ENCODE data around the gene LPAR2.

LPAR2 gene

DNA sequence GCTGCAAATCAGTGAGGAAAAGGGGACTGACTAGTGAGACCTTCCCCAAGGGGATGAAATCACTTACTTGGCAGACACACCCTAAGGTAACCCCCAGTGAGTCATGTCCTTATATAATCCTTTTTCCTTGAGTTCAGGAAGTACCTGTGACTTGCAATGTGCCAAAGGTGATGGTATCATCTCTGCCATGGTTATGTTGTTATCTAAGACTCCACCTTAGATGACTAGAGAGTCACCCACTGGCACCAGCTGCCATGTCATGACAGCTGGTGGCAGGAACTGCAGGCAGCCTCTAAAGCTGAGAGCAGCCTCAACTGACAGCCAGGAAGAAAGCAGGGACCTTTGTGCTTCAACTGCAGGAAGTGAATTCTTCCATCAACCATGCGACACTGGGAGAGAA is 22.0 kb downstream of the LPAR2 start:
- no peak overlapping the region for H3K27ac ChIP-seq (ENCODE audit: low read length)
- H4K20me1 ChIP-seq (ENCODE audit: insufficient read depth, low read length) = no peaks in the 10 kb centered on the region
- H3K79me2 ChIP-seq (ENCODE audit: low read length) = no peaks in the 10 kb centered on the region
- H2AFZ ChIP-seq (ENCODE audit: low read length) = no peak overlapping the region
- TF ChIP-seq EZH2phosphoT487 (IDR thresholded peaks at IDR 0.05; ENCODE audit: low read length) (no peak), EZH2 (optimal IDR thresholded peaks at IDR 0.05; ENCODE audit: low read depth, low read length) (no peak)
- TF ChIP-seq, protein P1, sequence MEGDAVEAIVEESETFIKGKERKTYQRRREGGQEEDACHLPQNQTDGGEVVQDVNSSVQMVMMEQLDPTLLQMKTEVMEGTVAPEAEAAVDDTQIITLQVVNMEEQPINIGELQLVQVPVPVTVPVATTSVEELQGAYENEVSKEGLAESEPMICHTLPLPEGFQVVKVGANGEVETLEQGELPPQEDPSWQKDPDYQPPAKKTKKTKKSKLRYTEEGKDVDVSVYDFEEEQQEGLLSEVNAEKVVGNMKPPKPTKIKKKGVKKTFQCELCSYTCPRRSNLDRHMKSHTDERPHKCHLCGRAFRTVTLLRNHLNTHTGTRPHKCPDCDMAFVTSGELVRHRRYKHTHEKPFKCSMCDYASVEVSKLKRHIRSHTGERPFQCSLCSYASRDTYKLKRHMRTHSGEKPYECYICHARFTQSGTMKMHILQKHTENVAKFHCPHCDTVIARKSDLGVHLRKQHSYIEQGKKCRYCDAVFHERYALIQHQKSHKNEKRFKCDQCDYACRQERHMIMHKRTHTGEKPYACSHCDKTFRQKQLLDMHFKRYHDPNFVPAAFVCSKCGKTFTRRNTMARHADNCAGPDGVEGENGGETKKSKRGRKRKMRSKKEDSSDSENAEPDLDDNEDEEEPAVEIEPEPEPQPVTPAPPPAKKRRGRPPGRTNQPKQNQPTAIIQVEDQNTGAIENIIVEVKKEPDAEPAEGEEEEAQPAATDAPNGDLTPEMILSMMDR (IDR thresholded peaks at IDR 0.05; ENCODE audit: low read length) = no peak
- H3K9me2 ChIP-seq (replicated peaks; ENCODE audit: insufficient read depth, low read length) = no peaks in the 10 kb centered on the region
- no peaks in the 10 kb centered on the region for H3K9me3 ChIP-seq (replicated peaks; ENCODE audit: insufficient read depth, low read length)
- no peaks in the 10 kb centered on the region for H3K4me1 ChIP-seq (ENCODE audit: low read length)
- no peaks in the 10 kb centered on the region; the same call in 1 of the 2 replicates for H3K27me3 ChIP-seq (replicated peaks; ENCODE audit: insufficient read depth, low read length)
- no peaks in the 10 kb centered on the region for H3F3A ChIP-seq (ENCODE audit: insufficient read depth, low read length)
- DNase-seq = no peak
- H3K4me3 ChIP-seq (ENCODE audit: low read length) = no peak overlapping the region
- no peak overlapping the region for H3K4me2 ChIP-seq (ENCODE audit: low read depth, low read length)
- no peaks in the 10 kb centered on the region for H3K36me3 ChIP-seq (replicated peaks; ENCODE audit: insufficient read depth, low read length)
- H3K9ac ChIP-seq (ENCODE audit: low read length) = no peak overlapping the region

DNA sequence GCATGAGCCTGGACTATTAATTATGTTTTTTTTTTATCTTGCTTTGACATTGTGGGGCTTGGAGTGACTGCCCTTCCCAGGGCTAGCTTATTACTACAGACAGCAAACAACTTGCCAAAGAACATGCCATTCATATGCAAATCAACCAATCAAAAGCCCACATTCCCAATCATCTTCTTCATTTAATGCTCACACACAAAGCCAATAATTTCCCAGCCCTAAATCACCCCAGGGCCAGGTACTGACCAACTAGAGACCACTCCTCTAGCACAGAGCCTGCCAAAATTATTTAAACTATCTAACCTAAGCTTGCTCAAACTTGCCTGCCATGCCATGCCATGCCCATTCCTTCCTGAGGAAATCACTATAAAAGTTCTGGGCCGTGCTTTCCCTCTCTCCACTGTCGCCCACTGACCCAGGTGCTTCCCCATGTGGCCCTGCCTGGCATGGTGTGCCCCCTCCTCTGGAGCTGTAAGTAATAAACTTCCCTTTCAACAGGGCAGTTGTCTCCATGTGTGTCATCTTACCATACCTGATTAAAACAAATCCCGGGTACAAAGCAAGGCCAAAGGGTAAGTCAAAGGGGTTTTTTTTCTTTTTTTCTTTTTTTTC is 25.2 kb downstream of the LPAR2 start:
- Histone ChIP-seq H3K4me1 (ENCODE audit: low read length) (0 out of 2 replicates have a peak, but pooled peaks cover 4% of the 10 kb centered on the region), H3K4me3 (ENCODE audit: low read length) (no peak overlapping the region)

DNA sequence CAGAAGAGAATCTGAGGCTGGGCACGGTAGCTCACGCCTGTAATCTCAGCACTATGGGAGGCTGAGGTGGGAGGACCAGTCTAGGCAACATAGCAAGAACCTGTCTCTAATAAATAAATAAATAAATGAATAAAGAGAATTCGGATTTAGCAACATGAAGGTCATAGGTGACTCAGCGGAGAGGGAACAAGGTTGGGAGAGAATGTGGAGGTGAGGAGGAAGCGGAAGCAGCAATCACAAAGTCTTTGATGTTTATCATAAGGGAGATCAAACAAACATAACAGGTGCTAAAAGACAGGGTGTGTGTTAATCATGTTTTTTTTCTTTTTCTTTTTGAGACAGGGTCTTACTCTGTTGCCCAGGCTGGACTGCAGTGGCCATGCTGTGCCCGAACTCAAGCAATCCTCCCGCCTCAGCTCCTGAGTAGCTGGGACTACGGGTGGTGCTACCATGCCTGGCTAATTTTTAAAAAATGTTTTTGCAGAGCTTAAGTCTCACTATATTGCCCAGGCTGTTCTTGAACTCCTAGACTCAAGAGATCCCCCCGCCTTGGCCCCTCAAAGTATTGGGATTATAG is 25.8 kb downstream of the LPAR2 start:
- TF ChIP-seq EZH2phosphoT487 (IDR thresholded peaks at IDR 0.05; ENCODE audit: low read length) (no peak), EZH2 (optimal IDR thresholded peaks at IDR 0.05; ENCODE audit: low read depth, low read length) (no peak)
- TF ChIP-seq, protein P1 (IDR thresholded peaks at IDR 0.05; ENCODE audit: low read length) = no peak
- DNase-seq = no peak
- H3K4me3 ChIP-seq (ENCODE audit: low read length) = no peak overlapping the region
- H3F3A ChIP-seq (ENCODE audit: insufficient read depth, low read length) = no peaks in the 10 kb centered on the region
- no peaks in the 10 kb centered on the region for H3K9me3 ChIP-seq (replicated peaks; ENCODE audit: insufficient read depth, low read length)
- H4K20me1 ChIP-seq (ENCODE audit: insufficient read depth, low read length) = no peaks in the 10 kb centered on the region
- 0 out of 2 replicates have a peak, but pooled peaks cover 8% of the 10 kb centered on the region for H3K4me1 ChIP-seq (ENCODE audit: low read length)
- H3K27me3 ChIP-seq (replicated peaks; ENCODE audit: insufficient read depth, low read length) = no peaks in the 10 kb centered on the region; the same call in 1 of the 2 replicates
- no peak overlapping the region for H3K27ac ChIP-seq (ENCODE audit: low read length)
- no peak overlapping the region for H3K9ac ChIP-seq (ENCODE audit: low read length)
- no peak overlapping the region for H3K4me2 ChIP-seq (ENCODE audit: low read depth, low read length)
- no peaks in the 10 kb centered on the region for H3K36me3 ChIP-seq (replicated peaks; ENCODE audit: insufficient read depth, low read length)
- no peaks in the 10 kb centered on the region for H3K9me2 ChIP-seq (replicated peaks; ENCODE audit: insufficient read depth, low read length)
- H3K79me2 ChIP-seq (ENCODE audit: low read length) = no peaks in the 10 kb centered on the region
- H2AFZ ChIP-seq (ENCODE audit: low read length) = no peak overlapping the region

More for the DNA sequence above, 25.2 kb downstream of the LPAR2 start:
- Histone ChIP-seq H3K27ac (ENCODE audit: low read length) (no peak overlapping the region), H3K9me2 (replicated peaks; ENCODE audit: insufficient read depth, low read length) (no peaks in the 10 kb centered on the region), H3K9ac (ENCODE audit: low read length) (no peak overlapping the region), H3F3A (ENCODE audit: insufficient read depth, low read length) (no peaks in the 10 kb centered on the region), H3K4me2 (ENCODE audit: low read depth, low read length) (no peak overlapping the region), H3K36me3 (replicated peaks; ENCODE audit: insufficient read depth, low read length) (no peaks in the 10 kb centered on the region), H4K20me1 (ENCODE audit: insufficient read depth, low read length) (no peaks in the 10 kb centered on the region), H3K27me3 (replicated peaks; ENCODE audit: insufficient read depth, low read length) (no peaks in the 10 kb centered on the region; the same call in 1 of the 2 replicates), H3K79me2 (ENCODE audit: low read length) (no peaks in the 10 kb centered on the region), H3K9me3 (replicated peaks; ENCODE audit: insufficient read depth, low read length) (no peaks in the 10 kb centered on the region), H2AFZ (ENCODE audit: low read length) (no peak overlapping the region)
- DNase-seq = no peak
- TF ChIP-seq EZH2phosphoT487 (IDR thresholded peaks at IDR 0.05; ENCODE audit: low read length) (no peak), EZH2 (optimal IDR thresholded peaks at IDR 0.05; ENCODE audit: low read depth, low read length) (no peak)
- TF ChIP-seq, protein P1 (IDR thresholded peaks at IDR 0.05; ENCODE audit: low read length) = no peak

Measured in MM.1S (cell line).